H54 (cell line): Measurements from ENCODE around the gene COIL.
"Not testable (repeated sequence)": the region's sequence is repeated elsewhere in the genome, so short reads cannot be mapped to it uniquely, and the experiment has no call there.

Experiments
- DNase-seq: peaks from one replicate; pipeline ENCODE4 v3.0.0; 2011; ENCODE audit warnings: low spot score, mixed read lengths; ENCODE audit not compliant: insufficient read length
- FAIRE-seq: peaks from 3 replicates; lab custom pipeline; 2011; peaks lifted over from hg19 to GRCh38; lab: Jason Lieb, UNC
- POLR2A ChIP-seq: IDR thresholded peaks from 2 replicates; pipeline ENCODE4 v1.6.1; 2011; ENCODE audit warnings: low read depth, mild to moderate bottlenecking, low read length

The COIL gene

GRCh38 chr17:56972111-56972730 lies 11.4 kb upstream of the COIL start:
- FAIRE-seq (no peak), DNase-seq (no peak)
- no peak for TF ChIP-seq POLR2A

- FAIRE-seq: no peak
- no peak for TF ChIP-seq POLR2A
- no peak for DNase-seq
Observed at GRCh38 chr17:56970974-56971373, 10.1 kb upstream of the COIL start.

- no peak for TF ChIP-seq POLR2A
- DNase-seq (no peak), FAIRE-seq (no peak)
Observed at GRCh38 chr17:56966338-56966737, 5.5 kb upstream of the COIL start.

- DNase-seq, FAIRE-seq: not testable (repeated sequence)
Observed at GRCh38 chr17:56965681-56966080, 4.8 kb upstream of the COIL start.

- not testable (repeated sequence) for FAIRE-seq, DNase-seq
Observed at GRCh38 chr17:56965241-56965640, 4.4 kb upstream of the COIL start.

GRCh38 chr17:56956992-56957391 lies 3.9 kb downstream of the COIL start:
- no peak for TF ChIP-seq POLR2A
- no peak for DNase-seq
- no peak for FAIRE-seq

- FAIRE-seq: no peak
- DNase-seq: no peak
- no peak for TF ChIP-seq POLR2A
Observed at GRCh38 chr17:56949595-56949994, 11.3 kb downstream of the COIL start.

GRCh38 chr17:56948491-56948890 lies 12.4 kb downstream of the COIL start:
- TF ChIP-seq POLR2A: no peak
- FAIRE-seq (no peak), DNase-seq (no peak)

- no peak for FAIRE-seq
- TF ChIP-seq POLR2A: no peak
Observed at GRCh38 chr17:56947741-56948140, 13.1 kb downstream of the COIL start.

GRCh38 chr17:56945938-56946505 lies 14.8 kb downstream of the COIL start:
- FAIRE-seq (no peak), DNase-seq (no peak)
- no peak for TF ChIP-seq POLR2A

More at GRCh38 chr17:56947741-56948140, 13.1 kb downstream of the COIL start:
- no peak for DNase-seq

GRCh38 chr17:56943505-56944125 lies 17.2 kb downstream of the COIL start:
- no peak for DNase-seq
- no peak for TF ChIP-seq POLR2A
- FAIRE-seq: no peak

GRCh38 chr17:56939869-56940484 lies 20.9 kb downstream of the COIL start:
- FAIRE-seq (peak; percentile 61), DNase-seq (peak; percentile 26)
- TF ChIP-seq POLR2A: no peak

GRCh38 chr17:56938206-56938605 lies 22.6 kb downstream of the COIL start:
- FAIRE-seq, DNase-seq: not testable (repeated sequence)

GRCh38 chr17:56937687-56938086 lies 23.2 kb downstream of the COIL start:
- FAIRE-seq: no peak
- DNase-seq: no peak
- TF ChIP-seq POLR2A: no peak
